PC-9 (cell line): ENCODE results near the gene COL4A1.

Experiments
- EZH2 ChIP-seq: fragments of 200-600 bp; sonication (generic); IDR thresholded peaks from 2 replicates; pipeline ENCODE4 v1.8.0; 2017; ENCODE audit warnings: antibody characterized with exemption, low read depth
- TF ChIP-seq, protein P1 (sequence below): fragments of 200-600 bp; sonication (generic); conservative IDR thresholded peaks from 2 replicates; pipeline ENCODE4 v1.6.1; 2017; ENCODE audit warnings: mixed run types, antibody characterized with exemption, mild to moderate bottlenecking, moderate library complexity

DNA sequence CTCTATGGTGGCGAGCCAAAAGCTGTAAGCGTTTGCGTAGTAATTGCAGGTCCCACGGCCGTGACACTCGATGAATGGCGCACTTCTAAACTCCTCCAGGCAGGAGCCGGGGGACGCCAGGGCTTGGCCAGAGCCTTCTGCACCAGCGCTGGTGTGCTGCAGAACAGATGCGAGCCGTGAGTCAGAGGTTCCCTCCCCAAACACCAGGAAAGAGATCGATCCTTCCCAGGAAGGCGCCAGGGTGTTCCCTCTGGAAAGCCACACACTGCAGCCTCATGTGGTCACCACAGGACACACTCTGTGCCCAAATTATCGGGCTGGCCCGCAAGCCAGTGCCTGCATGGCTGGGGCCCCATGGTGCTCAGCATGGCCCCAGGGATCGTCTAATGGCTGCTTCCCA, 154.6 kb downstream of the COL4A1 start:
- TF ChIP-seq EZH2, result no peak
- TF ChIP-seq, protein P1, sequence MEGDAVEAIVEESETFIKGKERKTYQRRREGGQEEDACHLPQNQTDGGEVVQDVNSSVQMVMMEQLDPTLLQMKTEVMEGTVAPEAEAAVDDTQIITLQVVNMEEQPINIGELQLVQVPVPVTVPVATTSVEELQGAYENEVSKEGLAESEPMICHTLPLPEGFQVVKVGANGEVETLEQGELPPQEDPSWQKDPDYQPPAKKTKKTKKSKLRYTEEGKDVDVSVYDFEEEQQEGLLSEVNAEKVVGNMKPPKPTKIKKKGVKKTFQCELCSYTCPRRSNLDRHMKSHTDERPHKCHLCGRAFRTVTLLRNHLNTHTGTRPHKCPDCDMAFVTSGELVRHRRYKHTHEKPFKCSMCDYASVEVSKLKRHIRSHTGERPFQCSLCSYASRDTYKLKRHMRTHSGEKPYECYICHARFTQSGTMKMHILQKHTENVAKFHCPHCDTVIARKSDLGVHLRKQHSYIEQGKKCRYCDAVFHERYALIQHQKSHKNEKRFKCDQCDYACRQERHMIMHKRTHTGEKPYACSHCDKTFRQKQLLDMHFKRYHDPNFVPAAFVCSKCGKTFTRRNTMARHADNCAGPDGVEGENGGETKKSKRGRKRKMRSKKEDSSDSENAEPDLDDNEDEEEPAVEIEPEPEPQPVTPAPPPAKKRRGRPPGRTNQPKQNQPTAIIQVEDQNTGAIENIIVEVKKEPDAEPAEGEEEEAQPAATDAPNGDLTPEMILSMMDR, result no peak
